NCI-H2171 (cell line): ENCODE measurements around the gene LRRN3.
A peak's percentile ranks its signal among the peaks of the same experiment; 100 is the strongest.

Experiments used
- DNase-seq: peaks from one replicate; lab custom pipeline; 2025; lab: John Stamatoyannopoulos, UW

The LRRN3 gene

GRCh38 chr7:111168182-111168581, 77.3 kb downstream of the LRRN3 start:
- peak; percentile 92 for DNase-seq

- no peak for DNase-seq
Measured at GRCh38 chr7:111172564-111173257, 81.8 kb downstream of the LRRN3 start.

GRCh38 chr7:111173528-111173927, 82.6 kb downstream of the LRRN3 start:
- DNase-seq: no peak

GRCh38 chr7:111173990-111174389, 83.1 kb downstream of the LRRN3 start:
- DNase-seq: no peak

GRCh38 chr7:111174510-111174909, 83.6 kb downstream of the LRRN3 start:
- DNase-seq: no peak
